ENCODE measurements around the gene PTAFR.

The PTAFR gene, protein sequence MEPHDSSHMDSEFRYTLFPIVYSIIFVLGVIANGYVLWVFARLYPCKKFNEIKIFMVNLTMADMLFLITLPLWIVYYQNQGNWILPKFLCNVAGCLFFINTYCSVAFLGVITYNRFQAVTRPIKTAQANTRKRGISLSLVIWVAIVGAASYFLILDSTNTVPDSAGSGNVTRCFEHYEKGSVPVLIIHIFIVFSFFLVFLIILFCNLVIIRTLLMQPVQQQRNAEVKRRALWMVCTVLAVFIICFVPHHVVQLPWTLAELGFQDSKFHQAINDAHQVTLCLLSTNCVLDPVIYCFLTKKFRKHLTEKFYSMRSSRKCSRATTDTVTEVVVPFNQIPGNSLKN
- total RNA-seq, result 0.39 to 1.4 (median 1.2) reads per million in 3 experiments

DNA sequence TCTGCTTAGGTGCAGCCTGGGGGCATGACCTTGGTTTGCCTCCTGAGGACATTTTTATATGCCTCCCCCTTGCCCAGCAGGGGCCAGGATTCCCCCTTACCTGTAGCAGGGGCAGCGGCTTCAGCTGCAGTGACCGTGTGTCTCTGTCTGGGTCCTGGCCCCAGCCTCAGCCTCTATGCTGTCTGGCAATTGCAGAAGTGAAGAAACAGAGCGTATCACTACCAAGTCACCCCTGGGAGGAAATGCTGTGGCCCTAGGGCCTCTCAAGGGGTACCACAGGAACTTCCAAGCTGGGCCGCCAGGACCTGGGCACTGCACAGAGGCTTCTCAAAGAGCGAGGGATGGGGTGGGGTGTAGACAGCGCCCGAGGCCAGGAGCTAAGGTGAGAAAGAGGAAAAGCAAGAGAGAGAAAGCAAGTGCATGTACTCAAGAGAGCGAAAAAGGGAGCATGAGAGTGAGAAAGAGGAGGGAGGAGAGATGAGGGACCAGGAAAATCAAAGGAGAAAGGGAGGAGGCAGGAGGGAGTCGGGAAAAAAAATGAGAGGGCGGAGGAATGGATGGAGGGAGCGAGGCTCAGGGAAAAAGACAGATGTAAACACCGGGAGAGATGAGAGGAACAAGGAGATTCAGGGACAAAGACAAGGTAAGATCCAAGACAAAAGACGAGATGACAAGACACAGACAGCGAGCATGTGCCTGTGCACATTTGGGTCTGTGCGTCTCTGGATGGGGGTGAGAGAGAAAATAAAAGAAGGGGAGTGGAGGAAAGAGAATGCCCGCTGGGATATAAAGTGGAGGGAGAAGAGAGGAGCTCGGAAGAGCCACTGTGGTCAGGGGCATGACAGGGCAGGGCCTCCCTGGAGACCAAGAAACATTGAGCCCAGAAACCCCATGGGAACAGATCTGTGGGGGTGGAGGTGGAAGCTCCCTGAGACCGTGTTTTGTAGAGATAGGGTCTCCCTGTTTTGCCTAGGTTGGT is at the start of gene PTAFR:
TSS of gene PTAFR (minus strand) at position 199 of the 979 bp plus-strand sequence. CDS start 25,669 bp downstream, outside the sequence.
- no peak for DNase-seq

DNA sequence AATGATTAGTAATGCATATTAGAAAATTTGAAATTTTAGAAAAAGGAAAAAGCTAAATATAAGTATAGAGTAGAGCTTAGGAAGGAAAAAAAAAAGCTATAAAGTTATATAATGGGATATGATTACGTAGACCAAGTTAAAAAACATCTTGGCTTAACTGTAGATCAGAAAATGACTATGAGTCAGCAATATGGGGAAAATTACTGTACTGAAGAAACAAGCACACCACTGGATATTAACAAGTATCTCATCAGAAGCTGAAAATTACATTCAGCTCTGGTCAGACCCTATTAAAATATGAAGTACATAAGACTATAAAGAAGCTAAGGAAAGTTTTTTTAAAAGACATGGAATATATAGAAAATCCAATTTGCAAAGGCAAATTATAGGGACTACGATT is 36.8 kb upstream of the PTAFR start:
- DNase-seq, result no peak

DNA sequence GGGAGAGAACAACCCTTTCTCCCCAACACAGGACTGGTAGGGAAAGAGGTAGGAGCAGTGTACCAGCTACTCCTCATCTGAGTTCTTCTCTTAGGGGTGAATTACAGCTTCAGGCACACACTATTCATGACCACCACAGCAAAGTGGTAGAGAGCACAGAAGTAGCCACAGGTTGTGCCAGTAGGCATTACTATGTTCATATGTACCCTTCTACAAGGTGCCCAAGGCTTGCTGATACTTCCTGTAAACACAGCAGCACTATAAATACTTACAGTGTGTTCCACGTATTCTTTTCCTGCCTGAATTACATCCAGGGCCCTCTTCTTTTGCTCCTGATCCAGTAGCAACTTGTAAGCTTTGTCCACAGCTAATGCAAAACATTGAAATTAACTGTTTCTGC is 33.2 kb upstream of the PTAFR start:
- DNase-seq, result no peak

- DNase-seq, result peak; percentile 52
Measured at GRCh38 chr1:28208818-28209441, 32.4 kb upstream of the PTAFR start.

- no peak for DNase-seq
Measured at GRCh38 chr1:28205243-28205642, 28.8 kb upstream of the PTAFR start.

DNA sequence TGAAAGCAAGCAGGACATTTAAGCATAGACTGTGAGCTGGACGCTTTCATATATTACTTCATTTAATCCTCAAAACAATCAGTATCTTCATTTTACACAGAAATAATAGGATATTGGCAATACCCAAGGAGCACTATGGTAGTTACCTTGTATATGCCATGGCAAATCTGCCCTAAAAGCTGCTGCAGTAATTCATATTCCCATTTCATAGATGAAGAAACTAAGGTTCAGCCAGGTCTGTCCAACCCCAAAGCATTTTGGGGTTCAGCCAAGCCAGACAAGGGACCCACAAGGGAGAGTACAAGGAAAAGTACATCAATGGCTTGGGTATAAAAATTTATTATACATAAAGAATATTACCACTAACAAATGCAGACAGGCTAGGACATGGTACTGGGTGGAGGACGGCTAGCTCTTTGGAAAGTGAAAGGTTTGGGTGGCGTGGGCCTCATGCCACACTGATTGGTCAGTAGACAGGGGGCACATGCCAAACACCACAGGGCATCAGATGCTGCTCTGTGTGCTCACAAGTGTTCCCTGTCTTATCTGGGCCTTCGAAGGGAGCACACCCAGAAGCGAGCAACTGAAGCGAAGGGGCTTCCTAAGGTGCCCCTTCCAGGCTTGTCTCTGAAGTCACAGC is 23.9 kb upstream of the PTAFR start:
- no peak for DNase-seq

DNA sequence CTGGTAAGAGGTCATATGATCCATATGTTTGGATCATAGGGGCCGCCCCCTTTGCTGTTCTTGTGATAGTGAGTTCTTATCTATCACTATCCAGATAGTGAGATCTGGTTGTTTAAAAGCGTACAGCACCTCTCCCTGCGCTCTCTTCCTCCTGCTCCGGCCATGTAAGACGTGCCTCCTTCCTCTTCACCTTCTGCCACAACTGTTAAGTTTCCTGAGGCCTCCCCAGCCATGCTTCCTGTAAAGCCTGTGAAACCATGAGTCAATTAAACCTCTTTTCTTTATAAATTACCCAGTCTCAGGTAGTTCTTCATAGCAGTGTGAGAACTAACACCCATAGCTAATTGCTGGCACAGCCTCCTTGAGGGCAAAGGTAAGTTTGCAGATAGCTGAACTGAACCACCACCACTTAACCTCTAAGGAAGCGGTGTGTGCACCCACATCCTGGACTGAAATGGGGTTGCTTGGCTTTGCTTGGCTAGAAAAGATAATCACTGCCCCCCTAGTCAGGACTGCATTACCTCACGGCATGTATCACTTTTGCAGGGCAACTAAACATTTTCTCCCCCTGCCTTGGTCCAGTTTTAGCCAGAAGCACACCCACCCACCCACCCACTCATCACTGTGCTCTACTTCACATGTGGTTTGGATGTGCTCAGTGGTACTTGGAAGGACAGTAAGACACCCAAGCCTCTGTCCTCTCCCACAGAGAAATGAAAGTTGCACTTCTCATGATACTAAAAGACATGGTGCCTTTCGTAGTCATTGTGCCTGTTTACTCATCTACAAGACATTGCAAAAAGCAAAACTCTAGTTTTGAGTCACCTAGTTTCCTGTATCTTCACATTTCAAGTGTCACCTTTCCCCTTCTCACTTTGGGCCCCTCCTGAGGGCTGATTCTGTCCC is 23.1 kb upstream of the PTAFR start:
- peak; percentile 76 for DNase-seq

GRCh38 chr1:28197682-28198415 is 21.4 kb upstream of the PTAFR start:
- DNase-seq, result no peak

DNA sequence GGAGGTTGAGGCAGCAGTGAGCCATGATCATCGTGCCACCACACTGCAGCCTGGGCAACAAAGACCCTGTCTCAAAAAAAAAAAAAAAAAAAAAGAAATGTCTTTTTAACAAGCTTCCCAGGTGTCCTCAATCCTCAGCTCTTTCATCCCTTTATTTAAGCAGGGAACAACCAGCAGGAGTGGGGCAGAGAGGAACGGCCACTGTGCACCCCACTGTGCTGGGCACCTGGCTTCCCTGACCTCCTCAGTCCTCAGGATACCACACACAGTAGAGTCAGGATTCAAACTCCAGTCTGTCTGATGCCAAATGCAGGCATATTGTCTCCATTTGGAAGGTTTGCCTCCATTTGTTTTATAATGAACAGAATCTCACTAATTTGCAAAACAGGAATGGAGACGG is 19.8 kb upstream of the PTAFR start:
- no peak for DNase-seq

GRCh38 chr1:28195780-28196179 is 19.3 kb upstream of the PTAFR start:
- no peak for DNase-seq

DNA sequence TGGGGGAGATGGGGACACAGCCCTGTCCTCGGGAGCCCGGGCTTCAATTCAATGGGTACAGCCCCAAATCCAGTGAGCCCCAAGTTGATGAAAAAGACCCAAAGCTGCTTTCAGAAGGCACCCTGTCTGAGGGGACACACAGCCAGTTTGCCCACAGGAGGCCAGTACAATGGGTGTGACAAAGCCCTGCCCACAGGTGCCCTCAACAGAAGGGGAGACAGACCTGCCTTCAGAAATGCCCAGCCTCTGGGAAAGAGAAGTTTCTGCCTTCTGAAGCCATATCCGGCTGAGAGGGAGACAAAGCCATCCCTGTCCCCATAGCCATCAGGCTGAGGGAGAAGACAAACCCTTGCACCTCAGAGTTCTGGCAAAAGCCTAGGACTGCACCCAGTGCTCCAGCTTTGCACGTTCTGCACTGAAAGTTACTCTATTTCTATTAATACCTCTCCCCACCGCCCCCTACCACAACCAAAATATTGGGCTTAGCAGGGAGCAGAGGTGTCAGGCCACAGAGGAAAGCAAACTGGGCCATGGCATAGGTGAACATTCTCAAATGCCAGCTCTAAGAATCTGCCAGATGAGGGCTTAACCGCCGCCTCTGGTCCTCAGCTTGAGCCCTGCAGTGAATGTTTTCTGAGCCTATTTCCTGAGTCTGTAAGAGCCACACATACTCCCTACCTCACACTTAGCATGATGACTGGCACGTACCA is 18.0 kb upstream of the PTAFR start:
- no peak for DNase-seq

GRCh38 chr1:28193701-28194161 is 17.2 kb upstream of the PTAFR start:
- DNase-seq, result no peak

GRCh38 chr1:28190996-28191645 is 14.6 kb upstream of the PTAFR start:
- DNase-seq, result no peak

GRCh38 chr1:28190337-28190979 is 14.0 kb upstream of the PTAFR start:
- no peak for DNase-seq

DNA sequence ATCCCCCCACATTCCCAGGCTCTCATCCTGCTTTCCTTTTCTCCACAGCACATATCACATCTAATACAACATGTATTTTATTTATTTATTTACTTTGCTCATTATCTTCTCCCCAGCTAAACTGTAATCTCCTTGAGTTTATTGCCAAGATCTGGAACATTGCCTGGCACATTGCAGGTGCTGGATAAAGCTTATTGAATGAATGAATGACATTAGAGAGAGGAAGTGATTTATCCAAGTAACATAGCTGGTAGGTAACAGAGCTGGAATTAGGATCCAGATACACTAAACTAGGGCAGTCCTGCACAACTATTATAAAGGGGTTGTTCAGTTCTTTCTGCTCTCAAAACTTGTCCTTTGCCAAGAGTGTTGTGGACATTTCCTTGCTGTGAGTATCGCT is 8.6 kb upstream of the PTAFR start:
- DNase-seq, result no peak

DNA sequence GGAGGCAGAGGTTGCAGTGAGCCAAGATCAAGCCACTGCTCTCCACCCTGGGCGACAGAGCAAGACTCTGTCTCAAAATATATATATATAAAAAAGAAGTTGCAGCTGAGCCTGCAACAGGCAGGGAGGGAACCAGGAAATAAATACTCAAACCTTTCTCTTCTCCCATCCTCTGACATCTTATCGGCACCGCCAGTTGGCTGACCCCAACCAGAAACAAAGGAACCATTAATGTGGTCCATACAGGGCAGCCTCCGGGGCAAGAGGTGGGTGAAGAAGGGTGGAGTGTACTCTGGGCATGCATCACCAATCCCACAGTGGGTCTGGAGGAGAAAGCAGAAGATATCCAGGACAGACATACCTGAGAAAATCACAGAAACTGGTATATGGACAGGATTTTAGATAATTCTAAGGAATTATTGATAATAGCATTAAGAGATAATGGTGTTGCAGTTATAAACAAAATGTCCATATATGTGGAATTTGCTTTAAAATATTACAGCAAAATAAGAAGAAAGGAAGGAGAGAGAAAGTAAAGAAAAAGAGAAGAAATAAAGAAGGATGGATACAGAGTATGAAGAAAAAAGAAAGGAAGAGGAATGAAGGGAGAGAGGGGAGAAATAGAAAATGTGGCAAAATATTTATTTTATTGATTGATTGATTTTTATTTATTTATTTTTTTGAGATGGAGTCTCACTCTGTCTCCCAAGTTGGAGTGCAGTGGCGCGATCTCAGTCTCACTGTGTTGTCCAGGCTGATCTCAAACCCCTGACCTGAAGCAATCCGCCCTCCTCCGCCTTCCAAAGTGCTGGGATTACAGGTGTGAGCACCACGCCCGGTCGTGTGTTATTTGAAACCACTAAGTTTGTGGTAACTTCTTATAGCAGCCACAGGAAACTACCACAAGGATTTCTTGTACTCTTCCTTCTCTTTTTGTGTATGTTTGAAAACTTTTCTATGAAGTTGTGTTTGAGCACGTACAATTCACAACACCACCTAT is 4.1 kb upstream of the PTAFR start:
- no peak for DNase-seq

DNA sequence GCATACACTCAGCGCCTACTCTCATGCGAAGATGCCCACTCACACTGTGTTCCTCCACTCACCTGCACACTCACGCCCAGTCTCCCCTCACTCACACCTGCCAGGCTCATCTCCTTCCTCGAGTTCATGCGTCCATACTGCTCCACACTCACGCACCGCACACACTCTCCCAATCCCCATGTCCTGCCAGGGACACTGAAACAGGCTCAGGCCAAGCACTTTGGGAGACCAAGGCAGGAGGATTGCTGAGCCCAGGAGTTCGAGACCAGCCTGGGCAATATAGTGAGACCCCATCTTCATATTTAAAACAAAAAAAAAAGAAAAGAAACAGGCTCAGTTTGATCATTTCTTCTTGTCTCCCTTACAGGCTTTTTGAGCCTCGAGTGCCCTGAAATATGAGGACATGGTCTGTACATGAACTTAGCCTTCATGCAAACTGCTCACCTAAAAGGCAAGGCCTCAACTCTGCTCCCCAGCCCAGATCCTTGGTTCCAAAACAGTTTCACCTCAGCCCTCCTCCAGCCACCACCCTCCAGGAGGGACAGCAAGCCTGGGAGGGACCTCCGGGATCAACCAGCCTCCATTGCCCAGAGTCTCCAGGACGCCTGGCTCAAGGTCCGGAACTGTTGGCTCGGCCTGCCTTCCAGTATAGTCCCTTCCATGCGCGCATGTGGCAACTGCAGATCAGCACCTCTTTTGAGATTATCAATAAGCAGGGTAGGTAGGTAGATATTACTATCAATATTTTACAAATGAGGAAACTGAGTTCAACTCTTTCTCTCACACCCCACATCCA is 2.4 kb upstream of the PTAFR start:
- no peak for DNase-seq
